T-helper 22 cell (primary cell): ENCODE results near the gene TGFA.

Experiments used
- DNase-seq: peaks from one replicate; pipeline ENCODE4 v3.0.0-alpha.2; 2020; ENCODE audit warnings: low read depth

Gene TGFA

DNA sequence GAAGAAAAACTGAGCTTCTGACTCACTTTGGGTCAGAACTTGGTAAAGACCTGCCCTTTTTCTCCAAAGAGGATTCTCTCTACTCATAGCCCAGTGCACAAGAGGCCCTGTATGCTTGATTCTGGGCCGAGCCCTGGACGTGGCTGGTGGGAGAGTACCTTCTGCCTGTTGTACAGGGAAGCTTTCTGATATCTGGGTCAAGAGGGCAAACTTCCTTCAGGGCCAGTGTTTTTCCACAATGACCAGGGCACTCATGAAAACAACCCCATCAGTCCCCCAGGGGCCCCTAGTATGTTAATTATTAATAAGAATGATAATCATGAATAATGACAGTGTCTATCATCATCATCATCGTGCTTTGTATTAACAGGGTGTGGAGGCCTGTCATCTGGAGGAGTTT, 90.0 kb downstream of the TGFA start:
- no peak for DNase-seq

DNA sequence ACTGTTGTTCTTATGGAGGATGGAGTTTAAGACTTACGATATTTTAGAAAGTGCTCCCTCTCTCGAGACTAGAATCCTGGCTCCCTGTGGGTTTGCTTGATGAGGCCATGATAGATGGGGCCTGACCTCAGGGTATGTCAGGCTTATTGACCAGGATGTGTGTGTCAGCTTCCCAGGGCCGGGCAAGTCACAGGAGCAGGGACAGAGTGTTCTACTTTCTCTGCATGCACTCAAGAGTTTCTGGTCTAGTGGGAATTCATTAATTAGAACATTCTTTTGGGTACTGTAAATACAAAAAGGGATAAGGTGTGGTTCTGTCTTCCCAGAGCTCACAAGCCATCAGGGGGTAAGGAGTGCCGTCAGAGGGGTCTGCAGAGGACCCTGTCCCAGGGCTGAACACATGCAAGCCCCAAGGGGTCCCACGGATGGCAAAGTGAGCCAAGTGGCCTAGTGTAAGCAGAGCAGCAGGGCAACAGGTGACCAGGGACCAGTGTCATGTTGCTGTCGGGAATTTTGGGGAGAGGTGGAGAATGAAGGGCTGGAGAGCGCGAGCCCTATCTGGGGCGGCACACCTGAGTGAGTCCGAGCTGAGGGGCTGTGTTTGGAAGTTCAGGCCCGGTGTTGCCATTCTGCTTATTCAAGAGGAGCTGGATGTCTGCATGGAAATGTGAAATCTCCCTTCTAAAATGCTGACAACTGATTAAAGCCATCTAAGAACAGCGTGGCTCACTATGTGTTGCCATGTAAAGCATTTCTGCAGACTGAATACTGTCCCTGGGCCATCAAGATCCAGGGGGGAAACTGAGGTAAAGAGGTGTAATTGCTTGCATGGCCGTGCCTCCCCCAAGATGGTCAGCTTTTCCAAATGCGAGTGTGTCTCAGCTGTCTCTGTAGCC, 91.4 kb downstream of the TGFA start:
- no peak for DNase-seq

DNA sequence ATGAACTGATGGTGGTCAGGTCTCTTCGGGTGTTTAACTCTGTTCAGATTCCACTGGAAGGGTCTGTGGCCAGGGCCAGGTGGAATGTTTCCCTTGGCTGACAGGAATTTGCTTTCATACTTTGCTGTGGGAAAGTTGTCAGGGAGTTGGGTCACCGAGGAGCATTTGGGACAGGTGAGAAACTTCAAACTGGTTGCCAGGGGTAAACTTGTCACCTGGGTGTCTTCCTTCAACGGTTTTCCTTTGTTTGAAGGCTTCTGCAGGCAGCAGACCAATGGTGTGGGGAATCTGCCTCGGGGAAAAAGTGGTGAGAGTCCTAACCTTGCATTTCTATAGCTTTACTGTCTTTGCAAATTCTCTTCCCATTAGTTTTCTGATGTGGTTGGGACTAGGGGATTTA, 92.2 kb downstream of the TGFA start:
- DNase-seq = no peak

DNA sequence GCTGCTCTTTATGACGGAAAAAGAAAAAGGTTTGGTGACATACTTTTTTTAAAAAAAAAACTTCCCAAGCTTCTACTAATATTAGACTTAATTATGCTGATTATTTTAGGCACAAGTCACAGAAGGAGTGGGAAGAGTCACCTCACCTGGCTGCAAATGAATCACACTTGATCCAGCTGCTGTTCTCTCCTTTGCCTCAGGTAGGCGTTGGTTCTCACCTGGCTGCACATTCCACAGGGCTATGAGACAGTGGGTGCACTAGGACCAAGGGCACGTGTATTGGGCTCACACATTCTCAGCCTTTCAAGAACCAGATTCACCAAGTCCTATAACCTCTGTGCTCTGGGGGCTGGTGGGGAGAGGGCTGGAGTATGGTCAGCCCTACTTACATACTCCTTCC, 93.3 kb downstream of the TGFA start:
- no peak for DNase-seq

DNA sequence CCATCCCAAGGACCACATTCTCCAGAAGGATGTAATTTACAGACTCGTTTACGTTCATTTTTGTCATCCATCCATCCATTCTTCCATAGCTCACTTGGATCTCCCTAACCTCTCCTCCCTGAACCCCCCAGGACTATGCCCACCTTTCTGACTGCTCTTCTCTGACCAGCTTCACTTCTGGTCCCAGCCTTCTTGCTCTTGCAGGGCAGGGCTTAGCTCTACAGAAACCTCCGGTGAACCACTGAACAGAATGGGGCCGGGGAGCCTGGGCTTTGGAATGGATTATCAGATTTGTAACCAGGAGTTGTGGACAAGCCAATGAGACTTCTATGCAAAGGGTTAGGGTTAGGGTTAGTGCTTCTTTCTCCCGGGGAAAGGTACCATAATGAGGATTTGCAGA, 95.0 kb downstream of the TGFA start:
- DNase-seq = no peak

DNA sequence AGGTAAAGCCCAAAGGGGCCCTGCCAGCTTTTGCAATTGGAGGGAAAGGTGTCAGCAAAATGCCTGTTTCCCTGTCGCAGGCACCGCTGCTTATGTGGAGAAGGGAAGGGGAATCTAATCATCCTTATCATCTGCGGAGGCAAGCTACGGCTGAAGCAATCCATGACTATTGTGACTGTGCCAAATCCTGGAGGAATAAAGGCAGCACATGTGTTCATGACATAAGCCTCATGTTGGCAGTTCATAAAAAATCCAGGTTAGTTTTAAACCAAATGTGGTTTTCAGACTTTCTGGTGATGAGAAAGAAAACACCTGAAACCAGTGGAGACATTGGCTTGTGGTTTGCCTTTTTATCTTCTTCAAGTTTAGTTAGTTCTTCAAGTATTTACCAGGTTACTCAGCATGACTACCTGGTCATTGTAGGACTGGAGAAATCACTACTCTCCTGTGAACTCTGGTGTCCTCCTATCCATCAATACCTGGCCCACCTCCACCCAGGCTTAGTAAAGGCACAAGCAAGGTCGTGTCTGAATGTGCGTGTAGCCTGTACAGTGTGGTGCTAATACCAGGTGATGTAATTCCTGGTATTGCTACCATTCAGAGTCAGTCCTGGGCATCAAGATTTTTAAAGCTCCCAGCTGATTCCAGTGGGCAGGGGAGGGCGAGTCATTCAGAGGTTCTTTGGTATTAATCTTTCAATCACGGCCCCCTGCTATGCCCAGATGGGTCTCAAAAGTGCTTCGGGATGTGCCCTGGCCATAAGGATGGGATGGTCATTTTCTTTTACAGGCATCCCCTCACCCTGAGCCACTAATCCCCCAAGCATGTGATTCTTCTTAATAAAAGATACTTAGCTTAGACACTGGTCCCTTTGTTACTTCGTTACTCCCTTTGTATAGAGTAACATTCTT, 96.8 kb downstream of the TGFA start:
- DNase-seq = no peak

DNA sequence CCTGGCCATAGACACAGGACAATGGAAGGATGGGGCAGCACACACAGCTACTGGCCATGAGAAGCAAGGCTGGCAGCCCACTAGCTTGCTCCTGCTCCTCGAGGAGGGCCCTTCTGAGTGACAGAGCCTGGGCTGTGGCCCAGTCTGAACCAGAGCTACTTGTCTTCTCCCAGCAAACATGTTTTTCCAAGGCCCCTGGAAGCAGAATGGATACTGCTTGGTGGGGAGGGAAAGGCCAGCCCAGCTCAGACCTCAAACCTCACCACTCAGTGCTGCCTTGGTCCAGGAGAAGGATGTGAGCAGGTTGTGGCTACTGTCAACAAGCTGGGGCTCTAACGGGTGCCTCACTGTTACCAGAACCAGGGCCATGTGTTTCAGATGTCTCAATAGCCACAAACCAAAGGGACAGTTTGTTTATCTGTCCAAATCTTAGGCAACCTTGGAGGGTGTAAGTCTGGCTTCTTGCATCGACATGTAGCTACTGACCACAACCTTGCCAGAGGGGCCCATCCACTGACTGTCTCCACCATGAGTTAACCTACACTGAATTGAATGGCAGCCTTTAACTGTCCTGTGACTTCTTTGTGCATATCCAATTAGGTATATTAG, 98.6 kb downstream of the TGFA start:
- DNase-seq = no peak

DNA sequence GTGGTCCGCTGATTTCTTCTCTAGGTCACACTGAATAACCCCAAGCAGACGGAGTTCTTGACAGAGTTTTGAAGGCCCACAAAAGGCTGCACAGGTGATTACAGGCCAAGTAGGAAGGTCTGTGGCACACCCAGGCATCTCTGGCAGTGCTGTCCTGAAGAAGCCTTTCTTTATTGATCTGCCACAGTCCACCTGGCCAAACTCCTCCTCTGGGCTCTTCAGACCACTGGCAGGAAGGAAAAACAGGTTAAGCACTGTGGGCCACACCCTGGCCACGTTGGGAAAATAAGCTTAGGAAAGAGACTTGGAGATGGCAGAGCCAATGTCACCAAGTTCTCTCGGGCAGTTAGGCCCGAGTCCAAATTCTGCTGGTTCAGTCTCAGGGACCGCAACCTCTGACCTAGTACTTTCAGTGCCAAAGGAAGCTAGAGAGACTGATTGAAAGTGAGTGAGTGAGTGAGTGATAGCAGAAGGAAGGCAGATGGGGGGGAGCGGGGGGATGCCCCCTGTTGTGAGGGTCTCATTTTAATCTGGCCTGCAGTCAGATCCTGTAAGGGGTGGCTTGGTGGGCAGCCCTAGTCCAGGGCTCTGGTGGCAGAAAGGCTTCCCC, 102.9 kb downstream of the TGFA start:
- no peak for DNase-seq

DNA sequence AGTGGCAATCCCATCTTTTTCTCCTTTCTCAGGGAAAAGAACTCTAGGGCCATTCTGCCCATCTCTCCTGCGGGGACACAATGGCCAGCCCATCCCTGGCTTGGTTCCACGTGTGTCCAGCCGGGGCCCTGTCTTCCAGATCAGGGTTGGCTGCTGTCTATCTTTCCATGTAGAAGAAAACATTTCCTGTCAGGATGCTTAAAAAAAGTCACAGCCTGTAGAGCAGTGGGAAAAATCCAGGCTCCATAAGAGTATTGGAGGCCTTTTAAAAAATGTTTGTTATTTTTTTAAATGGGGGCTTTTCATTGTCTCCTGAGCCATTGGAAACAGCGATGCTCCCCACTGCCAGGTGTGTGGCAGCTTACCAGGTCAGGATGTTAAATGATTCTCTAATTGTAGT, 105.6 kb downstream of the TGFA start:
- DNase-seq = no peak

DNA sequence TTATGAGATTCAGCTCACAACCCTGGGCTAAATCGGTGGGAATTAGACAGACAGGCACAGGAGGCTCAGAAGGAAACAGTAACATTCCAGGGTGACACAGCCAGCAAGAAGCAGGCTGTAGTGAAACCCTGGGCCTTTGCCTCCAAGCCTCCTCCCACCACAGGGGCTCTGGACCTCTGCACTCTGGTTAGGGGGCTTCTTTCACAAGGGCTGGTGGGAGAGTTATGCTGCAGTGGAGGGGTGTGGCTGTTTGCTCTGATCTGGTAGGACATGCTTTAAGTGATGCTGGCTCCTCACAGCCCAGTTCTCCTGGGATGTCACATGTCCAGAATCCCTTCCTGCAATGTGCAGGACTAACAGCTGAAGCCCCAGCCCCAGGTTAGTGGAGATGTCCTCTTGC, 109.9 kb downstream of the TGFA start:
- DNase-seq = no peak

DNA sequence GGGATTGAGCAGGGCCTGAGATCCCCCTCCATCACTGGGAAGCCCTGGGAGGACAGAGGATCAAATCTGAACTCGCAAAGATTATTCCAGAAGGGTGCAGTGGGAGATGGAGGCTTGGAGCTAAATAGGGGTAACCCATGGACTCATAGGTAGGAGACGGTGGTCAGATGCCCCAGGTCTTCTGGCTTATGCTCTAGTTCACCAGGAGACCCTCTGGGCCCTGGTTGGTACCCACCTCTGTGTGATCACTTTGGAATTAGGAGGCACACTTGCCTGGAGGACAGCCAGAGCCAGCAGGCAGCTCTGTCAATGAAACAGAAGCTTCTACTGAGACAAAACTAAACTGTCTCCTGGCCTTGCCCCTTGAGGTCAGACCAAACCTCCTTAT, 110.6 kb downstream of the TGFA start:
- no peak for DNase-seq

DNA sequence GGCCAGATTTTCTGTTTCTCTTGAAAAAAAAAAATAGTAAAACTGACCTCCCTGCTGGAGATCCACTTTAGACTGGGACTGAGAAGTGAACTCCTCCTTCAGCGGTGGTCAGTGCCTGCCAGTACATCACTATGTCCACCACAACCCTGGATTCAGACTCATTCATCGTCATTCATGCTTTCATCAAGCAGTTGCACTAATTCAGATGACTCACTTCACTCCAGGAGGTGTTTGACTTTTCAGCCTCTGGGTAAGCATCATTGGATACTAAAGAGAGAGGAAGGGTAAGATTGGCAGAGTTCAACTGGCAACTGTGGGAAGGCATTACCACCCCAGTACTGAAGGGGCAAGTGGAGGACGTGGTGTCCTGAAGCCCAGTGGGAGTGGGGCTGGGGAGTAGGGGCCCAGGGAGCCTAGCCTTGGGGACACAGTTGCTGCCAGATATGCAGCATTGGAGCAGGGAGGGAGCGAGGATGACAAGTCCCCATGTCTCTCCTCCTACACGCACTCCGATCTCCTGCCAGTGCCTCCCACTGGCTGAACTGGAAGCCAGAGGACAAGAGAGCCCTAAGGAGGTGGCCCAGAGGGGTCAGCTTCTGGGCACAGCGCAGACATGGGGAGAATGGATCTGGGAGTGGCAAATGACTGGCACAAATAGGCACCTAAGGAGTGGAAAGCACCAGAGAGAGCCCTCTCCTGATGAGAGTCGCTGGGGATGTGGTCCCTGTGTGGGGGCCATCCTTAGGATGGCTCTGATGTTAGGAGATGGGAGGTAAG, 111.1 kb downstream of the TGFA start:
- DNase-seq = no peak

DNA sequence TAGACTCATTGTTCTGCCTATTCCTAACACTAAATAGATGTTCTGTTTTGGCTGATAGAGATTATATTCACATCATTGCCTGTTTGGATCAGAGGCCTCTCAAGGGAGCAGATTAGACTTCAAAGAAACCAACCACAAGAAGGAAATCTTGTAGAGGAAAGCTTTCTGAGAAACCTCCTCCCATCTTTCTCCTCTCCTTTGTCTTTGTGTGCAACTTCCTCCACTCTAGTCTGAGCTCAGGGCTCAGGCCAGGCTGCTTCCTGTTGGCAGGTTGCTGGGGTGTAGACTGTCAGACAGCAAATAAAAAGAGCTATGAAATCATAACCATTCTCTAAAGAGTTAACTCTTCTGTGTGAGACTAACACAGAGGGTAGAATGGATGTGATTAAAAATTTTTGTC, 113.0 kb downstream of the TGFA start:
- DNase-seq = no peak

DNA sequence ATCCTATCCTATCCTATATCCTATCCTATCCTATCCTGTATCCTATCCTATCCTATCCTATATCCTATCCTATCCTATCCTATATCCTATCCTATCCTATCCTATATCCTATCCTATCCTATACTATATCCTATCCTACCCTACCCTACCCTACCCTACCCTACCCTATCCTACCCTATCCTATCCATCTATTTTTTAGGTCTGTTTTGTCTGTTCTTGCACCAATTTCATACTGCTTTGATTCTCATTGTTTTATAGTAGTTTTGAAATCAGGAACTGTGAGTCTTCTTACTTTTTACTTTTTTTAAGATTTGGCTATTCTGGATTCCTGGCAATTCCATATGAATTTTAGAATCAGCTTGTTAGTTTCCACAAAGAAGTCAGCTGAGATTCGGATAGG, 118.5 kb downstream of the TGFA start:
- no peak for DNase-seq

DNA sequence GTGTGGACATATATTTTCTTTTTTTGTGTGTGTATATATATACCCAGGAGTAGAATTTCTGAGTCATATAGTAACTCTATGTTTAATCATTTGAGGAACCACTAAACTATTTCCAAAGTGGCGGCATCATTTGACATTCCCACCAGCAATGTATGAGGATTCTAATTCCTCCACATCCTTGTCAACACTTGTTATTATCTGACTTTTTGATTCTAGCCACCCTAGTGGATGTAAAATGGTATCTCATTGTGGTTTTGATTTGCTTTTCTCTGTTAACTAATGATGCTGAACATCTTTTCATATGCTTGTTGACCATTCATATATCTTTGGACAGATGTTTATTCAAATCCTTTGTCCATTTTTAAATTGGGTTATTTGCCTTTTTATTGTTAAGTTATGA, 120.3 kb downstream of the TGFA start:
- DNase-seq = no peak

DNA sequence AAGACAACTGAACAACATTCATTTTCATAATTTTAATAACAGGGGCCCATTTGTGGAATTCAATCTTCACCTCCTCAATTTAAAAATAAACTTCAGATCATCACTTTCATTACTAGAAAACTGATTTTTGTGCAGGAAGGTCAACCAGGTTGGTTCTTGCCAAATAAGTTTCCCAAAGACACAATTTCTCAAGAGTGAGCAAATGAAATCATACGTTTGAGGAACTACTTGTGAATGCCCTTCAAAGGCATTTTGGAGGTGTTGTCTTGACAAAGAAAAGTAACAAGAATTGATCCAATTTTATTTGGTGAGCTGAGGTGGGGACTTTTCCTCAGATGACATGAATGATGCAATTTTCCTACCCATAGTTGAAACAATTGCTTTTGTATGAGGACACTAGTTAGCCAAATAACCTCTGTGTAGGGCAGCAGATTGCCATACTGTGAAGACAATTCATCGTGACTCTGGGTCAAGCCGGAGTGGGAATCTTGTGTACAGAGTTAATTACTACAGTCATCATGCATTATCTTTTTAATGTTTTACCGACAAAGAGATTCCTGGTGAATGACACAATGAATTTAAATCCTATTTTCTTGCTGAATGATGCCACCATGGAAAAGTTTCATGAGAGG, 121.8 kb downstream of the TGFA start:
- DNase-seq = no peak

DNA sequence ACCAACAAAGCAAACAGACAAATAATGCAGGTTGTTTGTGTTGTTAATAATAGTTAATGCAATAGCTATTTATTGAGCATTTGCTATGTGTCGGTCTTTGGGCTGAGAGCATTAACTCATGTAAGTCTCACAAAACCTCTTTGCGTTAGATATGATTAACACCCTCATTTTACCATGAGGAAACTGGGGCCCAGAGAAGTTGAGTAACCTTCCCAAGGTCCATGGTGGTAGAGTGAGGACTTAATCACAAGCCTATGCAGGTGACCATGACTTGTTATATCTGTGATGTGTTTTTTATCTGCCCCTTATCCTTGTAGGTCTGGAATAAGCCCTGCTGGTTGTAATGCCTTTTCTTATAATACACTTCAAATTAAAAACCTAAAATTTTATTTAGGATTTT, 127.3 kb downstream of the TGFA start:
- no peak for DNase-seq

DNA sequence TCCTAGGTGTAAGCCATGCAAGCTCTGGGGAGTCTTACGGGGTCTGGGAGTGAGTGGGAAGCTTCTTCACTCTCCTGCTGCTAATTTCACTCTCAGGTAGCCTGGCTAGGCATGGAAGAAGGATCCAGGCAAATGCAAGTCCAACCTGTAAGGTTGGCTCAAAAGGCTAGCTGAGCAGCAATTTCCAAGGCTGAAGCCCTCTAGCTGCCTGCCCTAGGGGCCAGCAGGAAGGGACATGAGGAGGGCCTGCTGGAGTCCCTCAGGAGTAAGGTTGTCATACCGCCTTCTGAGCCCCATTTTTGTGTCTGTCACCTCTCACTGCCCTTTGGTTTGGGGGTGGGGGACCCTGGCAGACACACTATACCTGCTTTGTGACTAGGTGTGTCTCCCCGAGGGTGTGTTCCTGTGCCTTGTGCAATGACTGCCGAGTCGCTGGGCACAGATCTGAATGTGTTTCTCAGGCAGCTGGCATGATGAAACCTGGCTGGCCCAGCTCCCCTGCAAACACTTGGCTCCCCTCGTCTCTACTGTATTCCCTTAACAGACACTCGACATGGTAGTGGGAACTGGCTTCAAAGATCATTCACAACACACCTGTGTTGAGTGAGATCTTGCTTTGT, 127.8 kb downstream of the TGFA start:
- no peak for DNase-seq

DNA sequence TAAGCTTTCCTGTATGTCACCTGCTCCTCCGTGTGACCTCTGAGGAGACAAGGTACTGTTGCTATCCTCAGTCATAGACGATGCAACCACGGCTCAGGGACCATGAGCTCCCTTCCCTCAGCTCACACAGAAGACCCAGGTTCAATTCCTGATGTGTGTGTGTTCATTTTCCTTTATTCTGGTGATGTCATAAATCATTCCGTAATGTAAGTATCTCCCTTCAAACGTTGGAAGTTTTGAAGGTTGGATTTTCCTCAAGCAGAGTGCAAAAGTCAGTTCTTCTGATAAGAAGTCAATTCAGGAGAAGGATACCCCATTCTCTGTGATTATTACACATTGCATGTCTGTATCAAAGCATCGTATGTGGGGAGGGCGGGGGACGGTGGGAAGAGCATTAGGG, 132.9 kb downstream of the TGFA start:
- no peak for DNase-seq

DNA sequence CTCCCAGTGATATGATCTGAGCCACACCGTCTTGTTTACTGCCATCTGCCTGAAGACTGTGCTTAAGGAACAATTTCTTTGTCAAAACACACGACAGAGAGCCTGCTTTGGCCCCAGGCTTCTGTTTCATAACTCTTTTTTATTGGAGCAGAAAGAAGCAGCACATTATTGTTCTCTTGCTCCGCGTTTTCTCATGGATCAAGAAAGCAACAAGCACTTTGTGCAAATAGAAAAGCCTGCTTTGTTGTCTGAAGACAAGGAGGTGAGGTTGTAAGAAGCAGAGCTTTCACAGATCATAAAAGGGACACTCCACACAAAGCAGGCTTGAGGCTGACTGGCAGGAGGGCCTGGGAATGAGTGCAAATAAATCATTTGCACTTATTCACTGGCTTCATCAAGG, 133.5 kb downstream of the TGFA start:
- no peak for DNase-seq

DNA sequence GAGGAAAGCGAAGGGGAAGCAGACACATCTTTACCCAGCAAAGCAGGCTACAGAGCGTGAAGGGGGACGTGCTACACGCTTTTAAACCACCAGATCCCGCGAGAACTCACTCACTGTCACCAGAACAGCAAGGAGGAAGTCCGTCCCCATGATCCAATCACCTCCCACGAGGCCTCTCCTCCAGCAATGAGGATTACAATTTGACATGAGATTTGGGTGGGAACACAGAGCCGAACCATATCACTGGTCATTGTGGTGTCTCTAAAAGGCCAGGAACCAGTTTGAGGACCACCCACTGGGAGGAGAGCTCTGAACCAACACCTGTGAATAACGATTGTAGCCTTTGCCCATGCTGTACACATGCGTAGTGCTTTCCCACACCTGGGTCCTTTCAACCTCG, 135.1 kb downstream of the TGFA start:
- DNase-seq = no peak
